Measurements from ENCODE around the gene C9orf85. TPM values are rescaled to one million over a fixed set of nuclear protein-coding genes. Genes with fewer than 3 reads are reported as not detected.

The C9orf85 gene
- polyA plus RNA-seq, 1 donor from 2014 or later = 20.3 TPM

DNA sequence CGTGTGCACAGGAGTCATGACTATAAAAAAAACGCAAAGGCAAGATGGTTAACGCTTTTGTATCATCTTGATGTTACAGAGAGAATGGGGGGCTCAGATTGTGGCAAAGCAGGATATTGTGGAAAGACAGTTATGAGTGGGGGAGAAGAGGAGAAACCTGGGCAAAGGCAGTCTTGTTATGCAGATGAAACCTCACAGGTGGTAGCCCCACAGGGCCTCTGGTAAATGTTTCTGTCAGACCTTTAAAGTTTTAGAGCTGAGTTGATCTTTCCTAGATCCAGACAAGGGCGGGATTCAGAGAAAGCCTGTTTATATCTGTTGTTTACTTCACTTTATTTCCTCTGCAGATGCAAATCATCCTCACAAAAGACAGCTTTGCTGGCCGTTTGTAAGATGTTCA is 55.2 kb downstream of the C9orf85 start:
- Histone ChIP-seq H3K9ac (ENCODE audit: low read length) (no peak overlapping the region), H3K4me3 (ENCODE audit: low read length) (no peak overlapping the region), H3K79me2 (replicated peaks; ENCODE audit: insufficient read depth, low read length) (no peaks in the 10 kb centered on the region), H3K36me3 (ENCODE audit: insufficient read depth, low read length) (no peaks in the 10 kb centered on the region), H3K4me2 (ENCODE audit: low read length) (no peak overlapping the region), H2AFZ (ENCODE audit: low read depth, low read length) (no peak overlapping the region), H3K9me2 (ENCODE audit: insufficient read depth, low read length) (no peaks in the 10 kb centered on the region), H3K27me3 (ENCODE audit: insufficient read depth, low read depth, low read length) (no peaks in the 10 kb centered on the region), H3K27ac (ENCODE audit: low read length) (no peak overlapping the region), H3F3A (ENCODE audit: insufficient read depth, low read length, poor library complexity, severe bottlenecking) (no peaks in the 10 kb centered on the region), H3K9me3 (ENCODE audit: low read length) (no peaks in the 10 kb centered on the region), H4K20me1 (ENCODE audit: insufficient read depth) (no peaks in the 10 kb centered on the region)
- TF ChIP-seq, protein P1, sequence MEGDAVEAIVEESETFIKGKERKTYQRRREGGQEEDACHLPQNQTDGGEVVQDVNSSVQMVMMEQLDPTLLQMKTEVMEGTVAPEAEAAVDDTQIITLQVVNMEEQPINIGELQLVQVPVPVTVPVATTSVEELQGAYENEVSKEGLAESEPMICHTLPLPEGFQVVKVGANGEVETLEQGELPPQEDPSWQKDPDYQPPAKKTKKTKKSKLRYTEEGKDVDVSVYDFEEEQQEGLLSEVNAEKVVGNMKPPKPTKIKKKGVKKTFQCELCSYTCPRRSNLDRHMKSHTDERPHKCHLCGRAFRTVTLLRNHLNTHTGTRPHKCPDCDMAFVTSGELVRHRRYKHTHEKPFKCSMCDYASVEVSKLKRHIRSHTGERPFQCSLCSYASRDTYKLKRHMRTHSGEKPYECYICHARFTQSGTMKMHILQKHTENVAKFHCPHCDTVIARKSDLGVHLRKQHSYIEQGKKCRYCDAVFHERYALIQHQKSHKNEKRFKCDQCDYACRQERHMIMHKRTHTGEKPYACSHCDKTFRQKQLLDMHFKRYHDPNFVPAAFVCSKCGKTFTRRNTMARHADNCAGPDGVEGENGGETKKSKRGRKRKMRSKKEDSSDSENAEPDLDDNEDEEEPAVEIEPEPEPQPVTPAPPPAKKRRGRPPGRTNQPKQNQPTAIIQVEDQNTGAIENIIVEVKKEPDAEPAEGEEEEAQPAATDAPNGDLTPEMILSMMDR (IDR thresholded peaks at IDR 0.05; ENCODE audit: poor library complexity, severe bottlenecking) = no peak
- TF ChIP-seq TAF1 (IDR thresholded peaks at IDR 0.05; ENCODE audit: low read depth) (no peak), MXI1 (conservative IDR thresholded peaks at IDR 0.05; ENCODE audit: poor library complexity, severe bottlenecking) (no peak), SMC3 (conservative IDR thresholded peaks at IDR 0.05; ENCODE audit: poor library complexity) (no peak), POLR2AphosphoS5 (IDR thresholded peaks at IDR 0.05) (no peak), EP300 (conservative IDR thresholded peaks at IDR 0.05; ENCODE audit: poor library complexity, severe bottlenecking) (no peak), EZH2 (IDR thresholded peaks at IDR 0.05; ENCODE audit: borderline replicate concordance, insufficient read depth, low read length, poor library complexity, severe bottlenecking) (no peak), RAD21 (conservative IDR thresholded peaks at IDR 0.05) (no peak)
- TF ChIP-seq, protein P2, sequence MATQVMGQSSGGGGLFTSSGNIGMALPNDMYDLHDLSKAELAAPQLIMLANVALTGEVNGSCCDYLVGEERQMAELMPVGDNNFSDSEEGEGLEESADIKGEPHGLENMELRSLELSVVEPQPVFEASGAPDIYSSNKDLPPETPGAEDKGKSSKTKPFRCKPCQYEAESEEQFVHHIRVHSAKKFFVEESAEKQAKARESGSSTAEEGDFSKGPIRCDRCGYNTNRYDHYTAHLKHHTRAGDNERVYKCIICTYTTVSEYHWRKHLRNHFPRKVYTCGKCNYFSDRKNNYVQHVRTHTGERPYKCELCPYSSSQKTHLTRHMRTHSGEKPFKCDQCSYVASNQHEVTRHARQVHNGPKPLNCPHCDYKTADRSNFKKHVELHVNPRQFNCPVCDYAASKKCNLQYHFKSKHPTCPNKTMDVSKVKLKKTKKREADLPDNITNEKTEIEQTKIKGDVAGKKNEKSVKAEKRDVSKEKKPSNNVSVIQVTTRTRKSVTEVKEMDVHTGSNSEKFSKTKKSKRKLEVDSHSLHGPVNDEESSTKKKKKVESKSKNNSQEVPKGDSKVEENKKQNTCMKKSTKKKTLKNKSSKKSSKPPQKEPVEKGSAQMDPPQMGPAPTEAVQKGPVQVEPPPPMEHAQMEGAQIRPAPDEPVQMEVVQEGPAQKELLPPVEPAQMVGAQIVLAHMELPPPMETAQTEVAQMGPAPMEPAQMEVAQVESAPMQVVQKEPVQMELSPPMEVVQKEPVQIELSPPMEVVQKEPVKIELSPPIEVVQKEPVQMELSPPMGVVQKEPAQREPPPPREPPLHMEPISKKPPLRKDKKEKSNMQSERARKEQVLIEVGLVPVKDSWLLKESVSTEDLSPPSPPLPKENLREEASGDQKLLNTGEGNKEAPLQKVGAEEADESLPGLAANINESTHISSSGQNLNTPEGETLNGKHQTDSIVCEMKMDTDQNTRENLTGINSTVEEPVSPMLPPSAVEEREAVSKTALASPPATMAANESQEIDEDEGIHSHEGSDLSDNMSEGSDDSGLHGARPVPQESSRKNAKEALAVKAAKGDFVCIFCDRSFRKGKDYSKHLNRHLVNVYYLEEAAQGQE (IDR thresholded peaks at IDR 0.05; ENCODE audit: borderline replicate concordance) = no peak

DNA sequence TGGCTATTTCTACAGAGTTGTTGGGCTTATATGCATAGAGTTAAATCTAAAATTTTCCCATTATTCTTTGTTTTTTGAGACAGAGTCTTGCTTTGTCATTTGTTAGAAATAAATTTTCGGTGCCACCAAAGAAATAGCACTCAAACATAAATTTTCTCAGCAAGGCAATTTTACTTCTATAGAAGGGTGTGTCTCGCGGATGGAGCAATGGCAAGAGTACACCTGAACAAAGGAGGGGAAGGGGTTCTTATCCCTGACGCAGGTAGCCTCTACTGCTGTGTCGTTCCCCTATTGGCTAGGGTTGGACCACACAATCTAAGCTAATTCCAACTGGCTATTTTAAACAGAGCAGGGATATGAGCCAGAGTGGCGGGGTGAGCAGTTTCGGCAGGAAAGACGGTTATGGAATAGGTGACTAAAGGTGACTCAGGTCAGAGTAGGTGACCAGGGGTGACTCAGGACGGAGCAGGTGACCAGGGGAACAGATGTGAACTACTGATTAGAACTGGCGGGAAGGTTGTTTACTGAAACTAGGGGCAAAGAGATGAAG is 57.2 kb downstream of the C9orf85 start:
- Histone ChIP-seq H2AFZ (ENCODE audit: low read depth, low read length) (no peak overlapping the region), H3K9me2 (ENCODE audit: insufficient read depth, low read length) (no peaks in the 10 kb centered on the region), H3K4me2 (ENCODE audit: low read length) (no peak overlapping the region), H4K20me1 (ENCODE audit: insufficient read depth) (no peaks in the 10 kb centered on the region), H3K9me3 (ENCODE audit: low read length) (no peaks in the 10 kb centered on the region), H3K9ac (ENCODE audit: low read length) (no peak overlapping the region), H3K27me3 (ENCODE audit: insufficient read depth, low read depth, low read length) (no peaks in the 10 kb centered on the region), H3F3A (ENCODE audit: insufficient read depth, low read length, poor library complexity, severe bottlenecking) (no peaks in the 10 kb centered on the region), H3K27ac (ENCODE audit: low read length) (no peak overlapping the region), H3K79me2 (replicated peaks; ENCODE audit: insufficient read depth, low read length) (no peaks in the 10 kb centered on the region), H3K4me3 (ENCODE audit: low read length) (no peak overlapping the region), H3K36me3 (ENCODE audit: insufficient read depth, low read length) (no peaks in the 10 kb centered on the region)
- TF ChIP-seq TAF1 (IDR thresholded peaks at IDR 0.05; ENCODE audit: low read depth) = no peak
- no peak for TF ChIP-seq EZH2 (IDR thresholded peaks at IDR 0.05; ENCODE audit: borderline replicate concordance, insufficient read depth, low read length, poor library complexity, severe bottlenecking)
- no peak for TF ChIP-seq MXI1 (conservative IDR thresholded peaks at IDR 0.05; ENCODE audit: poor library complexity, severe bottlenecking)
- no peak for TF ChIP-seq RAD21 (conservative IDR thresholded peaks at IDR 0.05)
- TF ChIP-seq EP300 (conservative IDR thresholded peaks at IDR 0.05; ENCODE audit: poor library complexity, severe bottlenecking) = no peak

Measured in neural cell (in vitro differentiated cells).